ENCODE measurements around the gene GALNT3. TPM values are rescaled to one million over a fixed set of nuclear protein-coding genes. Genes with fewer than 3 reads are reported as not detected.

GALNT3 gene
- total and polyA plus RNA-seq, 2 experiments from 2014 or later = 0.21 TPM; not detected in 1

DNA sequence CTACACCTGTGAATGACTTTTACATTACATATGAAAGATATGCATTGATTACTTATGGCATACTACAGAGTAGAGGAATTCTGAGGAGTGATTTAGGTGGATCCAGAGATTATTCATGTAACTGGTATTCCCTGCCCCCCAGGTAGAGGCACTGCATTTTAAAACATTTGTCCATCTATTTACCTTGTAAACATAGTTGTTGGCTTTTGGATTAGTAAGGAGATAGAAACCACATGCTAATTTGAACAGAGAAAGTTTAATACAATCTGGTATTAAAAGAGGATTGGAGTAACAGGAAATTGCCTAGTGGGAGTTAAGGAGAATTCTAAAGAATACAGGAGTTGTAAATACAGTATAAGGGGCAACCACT, 15.9 kb downstream of the GALNT3 start:
- H3K36me3 ChIP-seq = no peaks in the 10 kb centered on the region
- DNase-seq (ENCODE audit: low read depth in 1 of 2, low spot score in 1 of 2) = no peak
- no peak overlapping the region for H3K4me3 ChIP-seq
- TF ChIP-seq, protein P1, sequence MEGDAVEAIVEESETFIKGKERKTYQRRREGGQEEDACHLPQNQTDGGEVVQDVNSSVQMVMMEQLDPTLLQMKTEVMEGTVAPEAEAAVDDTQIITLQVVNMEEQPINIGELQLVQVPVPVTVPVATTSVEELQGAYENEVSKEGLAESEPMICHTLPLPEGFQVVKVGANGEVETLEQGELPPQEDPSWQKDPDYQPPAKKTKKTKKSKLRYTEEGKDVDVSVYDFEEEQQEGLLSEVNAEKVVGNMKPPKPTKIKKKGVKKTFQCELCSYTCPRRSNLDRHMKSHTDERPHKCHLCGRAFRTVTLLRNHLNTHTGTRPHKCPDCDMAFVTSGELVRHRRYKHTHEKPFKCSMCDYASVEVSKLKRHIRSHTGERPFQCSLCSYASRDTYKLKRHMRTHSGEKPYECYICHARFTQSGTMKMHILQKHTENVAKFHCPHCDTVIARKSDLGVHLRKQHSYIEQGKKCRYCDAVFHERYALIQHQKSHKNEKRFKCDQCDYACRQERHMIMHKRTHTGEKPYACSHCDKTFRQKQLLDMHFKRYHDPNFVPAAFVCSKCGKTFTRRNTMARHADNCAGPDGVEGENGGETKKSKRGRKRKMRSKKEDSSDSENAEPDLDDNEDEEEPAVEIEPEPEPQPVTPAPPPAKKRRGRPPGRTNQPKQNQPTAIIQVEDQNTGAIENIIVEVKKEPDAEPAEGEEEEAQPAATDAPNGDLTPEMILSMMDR (IDR thresholded peaks at IDR 0.05; ENCODE audit: low read depth, low read length) = no peak
- H3K27ac ChIP-seq = no peak overlapping the region
- no peaks in the 10 kb centered on the region for H3K4me1 ChIP-seq (ENCODE audit: low read depth)
- no peaks in the 10 kb centered on the region for H3K27me3 ChIP-seq
- H3K9me3 ChIP-seq (ENCODE audit: low read depth) = no peaks in the 10 kb centered on the region

- Histone ChIP-seq H3K9me3 (ENCODE audit: low read depth) (no peaks in the 10 kb centered on the region), H3K36me3 (no peaks in the 10 kb centered on the region), H3K4me1 (ENCODE audit: low read depth) (no peaks in the 10 kb centered on the region), H3K27ac (no peak overlapping the region), H3K27me3 (no peaks in the 10 kb centered on the region), H3K4me3 (no peak overlapping the region)
- TF ChIP-seq, protein P1 (IDR thresholded peaks at IDR 0.05; ENCODE audit: low read depth, low read length) = no peak
- no peak for DNase-seq (ENCODE audit: low read depth in 1 of 2, low spot score in 1 of 2)
Measured at GRCh38 chr2:165777522-165778186, 16.4 kb downstream of the GALNT3 start.

DNA sequence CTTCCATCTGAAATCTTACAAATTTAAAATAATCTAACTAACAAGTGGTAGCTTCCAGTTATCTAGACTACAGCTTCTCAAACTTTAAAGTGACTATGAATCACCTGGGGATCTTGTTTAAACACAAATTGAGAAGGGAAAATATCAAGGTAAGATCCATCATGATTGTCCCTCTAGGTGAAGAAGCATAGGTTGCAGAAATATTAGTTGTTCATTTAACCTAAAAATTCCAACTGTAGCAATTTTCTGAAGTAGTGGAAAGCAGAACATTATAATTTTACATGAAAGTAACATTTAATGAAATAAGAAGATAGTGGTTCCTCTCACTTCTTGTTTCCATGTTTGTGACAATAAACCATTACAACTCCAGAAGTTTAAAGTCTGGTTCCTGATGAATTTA, 17.3 kb downstream of the GALNT3 start:
- no peaks in the 10 kb centered on the region for H3K4me1 ChIP-seq (ENCODE audit: low read depth)
- TF ChIP-seq, protein P1 (IDR thresholded peaks at IDR 0.05; ENCODE audit: low read depth, low read length) = no peak
- no peak for DNase-seq (ENCODE audit: low read depth in 1 of 2, low spot score in 1 of 2)
- H3K9me3 ChIP-seq (ENCODE audit: low read depth) = no peaks in the 10 kb centered on the region
- no peaks in the 10 kb centered on the region for H3K36me3 ChIP-seq
- no peaks in the 10 kb centered on the region for H3K27me3 ChIP-seq
- H3K4me3 ChIP-seq = no peak overlapping the region
- H3K27ac ChIP-seq = no peak overlapping the region

DNA sequence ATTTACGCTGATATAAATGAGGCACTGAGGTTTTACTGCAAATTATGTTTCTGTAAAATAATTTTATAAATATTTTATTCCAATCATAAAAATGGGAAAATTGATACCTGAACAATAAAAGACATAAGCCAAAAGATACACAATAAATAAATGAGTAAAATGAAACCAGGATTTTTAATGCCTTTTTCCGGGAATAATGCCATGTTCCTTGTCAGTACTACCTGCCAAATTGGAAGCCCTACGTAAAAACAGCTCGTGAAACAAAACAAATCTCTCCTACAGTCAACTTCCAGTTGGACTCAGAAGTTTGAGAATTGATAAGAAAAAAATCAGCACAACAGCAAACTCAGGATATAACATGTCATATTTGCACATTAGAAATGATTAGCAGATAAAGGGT, 18.0 kb downstream of the GALNT3 start:
- DNase-seq (ENCODE audit: low read depth in 1 of 2, low spot score in 1 of 2) = no peak
- H3K4me3 ChIP-seq = no peak overlapping the region
- no peaks in the 10 kb centered on the region for H3K4me1 ChIP-seq (ENCODE audit: low read depth)
- H3K9me3 ChIP-seq (ENCODE audit: low read depth) = no peaks in the 10 kb centered on the region
- H3K27me3 ChIP-seq = no peaks in the 10 kb centered on the region
- H3K36me3 ChIP-seq = no peaks in the 10 kb centered on the region
- TF ChIP-seq, protein P1 (IDR thresholded peaks at IDR 0.05; ENCODE audit: low read depth, low read length) = no peak
- H3K27ac ChIP-seq = no peak overlapping the region

- Histone ChIP-seq H3K27ac (no peak overlapping the region), H3K27me3 (no peaks in the 10 kb centered on the region), H3K9me3 (ENCODE audit: low read depth) (no peaks in the 10 kb centered on the region), H3K36me3 (no peaks in the 10 kb centered on the region), H3K4me1 (ENCODE audit: low read depth) (no peaks in the 10 kb centered on the region), H3K4me3 (no peak overlapping the region)
- no peak for DNase-seq (ENCODE audit: low read depth in 1 of 2, low spot score in 1 of 2)
- TF ChIP-seq, protein P1 (IDR thresholded peaks at IDR 0.05; ENCODE audit: low read depth, low read length) = no peak
Measured at GRCh38 chr2:165773684-165774083, 20.4 kb downstream of the GALNT3 start.
